IPS-NIHi7 (cell line): ENCODE results near the gene STRN3.

Source experiments
- DNase-seq: peaks from one replicate; pipeline ENCODE4 v3.0.0; 2012; ENCODE audit warnings: mixed read lengths; ENCODE audit errors: extremely low spot score

STRN3 gene

DNA sequence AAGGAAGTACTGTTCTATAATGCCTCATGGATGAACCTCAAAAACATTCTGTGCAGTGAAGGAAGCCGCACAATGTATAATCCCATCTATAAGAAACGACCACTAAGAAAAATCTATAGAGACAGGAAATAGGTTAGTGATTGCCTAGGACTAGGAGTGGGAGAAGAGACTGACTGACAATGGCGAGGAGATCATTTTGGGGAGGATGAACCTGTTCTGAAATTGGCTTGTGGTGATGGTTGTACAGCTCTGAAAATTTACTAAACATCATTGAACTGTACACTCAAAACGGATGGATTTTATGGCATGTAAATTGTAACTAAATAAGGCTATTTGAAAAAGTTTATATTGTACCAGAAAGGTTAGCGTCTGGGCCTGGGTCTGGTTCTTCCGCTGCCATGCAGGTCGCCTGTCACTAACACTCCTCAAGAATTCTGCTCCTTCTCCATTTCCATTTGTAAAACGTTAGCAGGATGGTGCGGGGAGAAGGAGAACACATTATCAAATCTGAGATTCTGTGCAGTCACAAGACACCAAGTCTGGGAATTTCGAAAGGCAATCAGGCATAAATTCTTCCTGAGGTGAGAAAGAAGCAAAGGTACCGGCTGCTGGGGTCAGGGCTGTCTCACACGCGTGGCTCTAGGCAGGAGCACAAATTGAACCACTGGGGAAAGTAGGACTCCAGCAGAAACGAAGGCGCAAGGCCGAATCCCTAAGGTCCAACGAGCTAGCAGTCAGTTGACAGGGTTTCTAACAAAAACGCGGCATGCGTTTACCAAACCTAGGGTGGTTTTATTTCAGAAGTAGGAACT, 152.7 kb downstream of the STRN3 start:
- peak; percentile 13 for DNase-seq

- DNase-seq: peak; percentile 37
These were observed 153.6 kb downstream of the STRN3 start for GRCh38 chr14:30872602-30873001.

DNA sequence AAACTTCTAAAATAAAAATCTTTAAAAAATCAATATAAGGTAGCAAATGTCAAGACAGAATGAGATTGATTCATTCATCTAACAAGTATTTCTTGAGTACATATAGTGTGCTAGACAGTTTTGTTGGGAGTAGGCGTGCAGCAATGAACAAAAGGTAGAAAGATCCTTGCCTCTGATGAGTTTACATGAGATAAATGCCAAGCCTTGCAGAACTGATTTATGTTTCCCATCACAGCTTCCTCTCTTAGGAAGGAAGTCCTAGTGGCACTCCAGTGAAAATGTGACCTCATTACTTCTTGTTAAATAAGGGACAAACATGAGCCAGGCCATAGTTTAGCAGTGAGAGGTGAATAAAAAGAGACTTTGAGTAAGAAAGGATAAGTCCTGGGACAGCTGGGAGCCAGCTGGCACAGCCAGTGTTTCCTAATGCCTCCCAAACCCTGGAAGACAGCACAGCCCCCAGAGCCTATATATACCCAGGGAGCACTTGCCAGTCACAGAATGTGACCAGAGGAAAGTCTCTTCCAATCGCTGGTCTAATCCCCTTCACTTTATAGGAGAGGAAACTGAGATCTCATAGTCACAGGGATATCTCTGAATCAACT, 156.5 kb downstream of the STRN3 start:
- DNase-seq: no peak

DNA sequence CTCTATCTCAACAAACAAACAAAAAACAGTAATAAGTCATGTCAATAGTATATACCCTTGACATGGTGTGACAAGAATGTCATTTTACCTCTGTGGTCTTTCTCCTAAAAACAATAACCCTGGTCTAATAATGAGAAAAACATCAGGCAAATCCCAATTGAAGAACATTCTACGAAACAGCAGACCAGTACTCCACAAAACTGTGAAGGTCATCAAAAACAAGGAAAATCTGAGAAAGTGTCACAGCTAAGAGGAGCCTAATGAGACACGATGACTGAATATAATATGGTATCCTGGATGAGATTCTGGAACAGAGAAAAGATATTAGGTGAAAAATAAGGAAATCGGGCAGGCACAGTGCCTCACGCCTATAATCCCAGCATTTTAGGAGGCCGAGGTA, 157.4 kb downstream of the STRN3 start:
- DNase-seq: no peak

DNA sequence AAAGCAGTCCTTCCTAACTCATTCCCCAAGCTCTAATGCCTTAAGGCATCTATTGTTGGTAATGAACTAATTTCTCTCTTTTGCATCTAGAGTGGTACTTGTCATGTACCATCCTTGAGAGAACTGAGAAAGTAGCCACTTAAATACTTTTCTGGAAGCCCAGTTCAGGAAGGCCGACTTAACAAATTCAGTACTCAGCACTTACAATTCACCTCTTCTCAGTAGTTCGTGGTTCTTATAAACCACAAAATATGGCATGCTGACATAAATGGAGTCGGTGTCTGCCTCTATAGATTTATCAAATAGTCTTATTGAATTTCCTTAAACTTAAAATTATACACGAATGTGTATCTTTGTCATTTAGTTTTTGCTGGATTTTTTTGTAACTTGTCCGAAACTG, 161.2 kb downstream of the STRN3 start:
- DNase-seq: no peak

DNA sequence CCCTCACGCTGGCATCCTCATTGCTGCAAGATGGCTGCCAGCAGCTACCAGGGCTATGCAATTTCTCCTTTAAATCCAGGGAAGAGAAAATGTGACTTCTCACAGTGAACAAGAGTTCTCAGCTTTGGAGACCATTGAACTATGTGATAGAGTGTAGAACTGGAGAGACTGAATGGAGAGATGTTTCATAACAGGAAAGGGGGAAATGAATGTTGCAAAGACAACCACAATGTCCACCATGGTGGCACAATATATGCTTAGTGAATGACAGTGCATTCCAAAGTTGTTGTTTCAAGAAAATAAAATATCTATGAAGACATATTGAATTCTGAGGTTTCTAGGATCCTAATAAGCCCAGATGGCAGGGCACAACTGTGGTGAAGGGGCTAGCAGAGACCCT, 165.0 kb downstream of the STRN3 start:
- no peak for DNase-seq

DNA sequence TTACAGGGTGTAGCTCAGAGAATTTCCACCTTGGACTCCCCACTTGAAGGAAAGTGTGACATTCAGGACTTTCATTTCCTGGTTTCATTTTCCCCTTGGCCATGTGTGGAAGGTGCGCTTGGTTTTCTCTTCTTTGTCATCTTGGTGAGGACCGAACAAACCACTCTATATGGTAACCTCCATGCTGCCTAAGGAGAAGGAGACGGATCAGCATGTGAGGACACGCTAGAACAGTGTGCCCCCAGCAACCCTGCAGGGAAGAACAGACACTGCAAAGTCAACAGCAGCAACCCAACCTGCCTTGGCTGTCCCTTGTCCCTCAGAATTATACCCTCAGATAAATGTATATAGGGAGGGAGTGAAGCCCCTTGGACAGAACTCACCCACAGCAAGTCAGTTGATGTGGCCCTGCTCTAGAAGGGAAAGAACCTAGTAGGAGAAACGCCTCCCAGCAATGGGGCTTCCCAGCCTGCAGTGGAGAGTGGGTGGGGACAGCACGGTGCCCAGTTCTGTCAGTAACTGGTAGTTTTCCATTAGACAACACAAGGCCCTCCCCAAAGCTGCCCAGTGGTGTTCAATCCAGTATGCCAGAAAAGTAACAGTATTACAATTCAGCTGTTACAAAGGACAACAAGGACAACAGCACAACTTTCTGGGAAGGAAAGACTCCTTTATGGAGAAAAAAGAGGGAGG, 170.7 kb downstream of the STRN3 start:
- no peak for DNase-seq

DNA sequence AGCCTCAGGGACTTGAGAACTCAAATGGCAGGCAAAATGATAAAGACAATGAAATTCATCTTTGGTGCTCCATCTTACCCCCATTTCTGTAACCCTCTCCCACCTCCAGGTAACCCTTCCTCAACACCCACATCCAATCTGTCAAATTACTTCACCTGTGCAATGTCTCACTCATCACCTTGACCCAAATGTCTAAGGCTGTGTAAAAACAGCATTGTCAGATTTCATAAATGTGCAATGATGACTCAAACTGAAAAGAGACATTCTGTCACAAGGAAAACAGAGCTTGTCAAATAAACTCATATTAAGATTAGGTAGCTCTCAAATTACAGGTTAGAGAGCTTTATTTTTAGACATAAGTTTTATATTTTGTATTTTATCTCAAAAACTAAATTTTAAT, 171.7 kb downstream of the STRN3 start:
- no peak for DNase-seq

GRCh38 chr14:30853946-30854345, 172.2 kb downstream of the STRN3 start:
- DNase-seq: no peak

DNA sequence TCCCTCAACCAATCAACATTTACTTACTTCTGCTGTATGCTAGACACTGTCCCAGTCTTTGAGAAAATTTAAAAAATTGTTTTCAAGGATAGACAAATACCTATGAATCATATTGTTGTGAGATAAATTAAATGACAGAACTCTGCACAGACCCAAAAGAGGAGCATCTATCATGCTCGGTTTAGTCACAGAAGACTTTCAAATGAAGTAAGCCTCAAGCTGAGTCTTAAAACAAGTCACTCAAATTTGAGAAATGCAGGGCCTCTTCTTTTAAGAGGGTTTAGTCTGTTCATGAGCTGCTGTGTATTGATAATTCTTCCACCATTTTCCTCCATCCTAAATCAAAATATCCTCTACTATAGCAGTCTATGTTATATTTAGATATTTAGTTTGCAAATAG, 176.2 kb downstream of the STRN3 start:
- no peak for DNase-seq

- DNase-seq: no peak
These were observed 176.8 kb downstream of the STRN3 start for GRCh38 chr14:30849354-30849753.

GRCh38 chr14:30848449-30849240, 177.5 kb downstream of the STRN3 start:
- no peak for DNase-seq
